Lower leg skin (tissue), 4 donors: Measurements from ENCODE around the gene IL27RA. TPM values are rescaled to one million over a fixed set of nuclear protein-coding genes. Genes with fewer than 3 reads are reported as not detected.

Experiments
- DNase-seq, 2 donors: peaks; one replicate each; pipeline ENCODE4 v3.0.0-alpha.2; 2019; ENCODE audit warnings: low spot score in 2 of 2
- H3K4me3 ChIP-seq: fragments of 200-600 bp; sonication (generic); 2 replicates; pipeline ENCODE4 v1.5.1; 2017; ENCODE audit warnings: mild to moderate bottlenecking, low read depth; ENCODE audit not compliant: poor library complexity, severe bottlenecking
- POLR2A ChIP-seq, 2 donors: fragments of 450-650 bp; IDR thresholded peaks; one replicate each; pipeline ENCODE4 v1.6.1; 2016 to 2017; ENCODE audit warnings: antibody characterized with exemption in 2 of 2, mild to moderate bottlenecking in 1 of 2, moderate library complexity in 1 of 2
- WGBS, 2 donors: methylation state at CpG; one replicate each; pipeline ENCODE4 v1.1.5; 2018; 5-methylcytosine and 5-hydroxymethylcytosine counted together
- intact Hi-C: fragments of 100-400 bp; cut with DNase I; formaldehyde crosslinking; loops from one replicate; pipeline ENCODE4 v1.15.0; 2023; ENCODE audit warnings: low total_unique reads
- total RNA-seq, 4 donors: library from RNA; depleted of rRNA; stranded (reverse); fragments of >200 nt; gene quantifications; one replicate each; pipeline ENCODE4 v1.1.0, GENCODE V29; 2016
- TF ChIP-seq, protein P1 (sequence below), 3 donors: fragments of 450-650 bp; IDR thresholded peaks; one replicate each; pipeline ENCODE4 v1.5.1; 2016; ENCODE audit warnings: antibody characterized with exemption in 3 of 3, mild to moderate bottlenecking in 3 of 3, moderate library complexity in 2 of 3

The IL27RA gene
- total RNA-seq, 4 donors from 2014 or later = 0.27 to 2.7 (median 2.0) TPM

DNA sequence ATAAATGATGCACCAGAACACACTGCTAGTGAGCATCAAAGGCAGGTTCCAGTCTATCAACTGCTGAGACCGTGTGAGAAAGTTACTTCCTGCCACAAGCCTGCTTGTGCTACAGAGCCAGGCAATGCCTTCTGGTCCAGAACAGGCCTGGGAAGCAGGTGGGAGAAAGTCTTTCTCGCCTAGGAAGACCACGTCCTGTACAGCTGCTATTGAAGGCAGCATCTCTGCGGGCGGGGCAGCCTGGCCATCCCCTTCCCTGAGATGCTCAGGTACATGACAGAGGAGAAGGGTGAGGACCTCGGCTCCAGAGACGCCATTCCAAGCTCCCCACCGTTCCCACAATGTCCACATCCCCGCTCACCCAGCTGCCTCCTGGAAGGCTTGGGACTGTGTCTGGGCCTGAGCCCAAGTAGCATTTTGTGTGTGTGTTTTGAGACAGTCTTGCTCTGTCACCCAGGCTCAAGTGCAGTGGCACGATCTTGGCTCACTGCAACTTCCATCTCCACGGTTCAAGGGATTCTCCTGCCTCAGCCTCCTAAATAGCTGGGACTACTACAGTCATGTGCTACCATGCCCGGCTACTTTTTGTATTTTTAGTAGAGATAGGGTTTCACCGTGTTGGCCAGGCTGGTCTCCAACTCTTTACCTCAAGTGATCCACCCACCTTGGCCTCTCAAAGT lies 28.9 kb upstream of the IL27RA start:
- DNase-seq = no peak
- no peak overlapping the region for H3K4me3 ChIP-seq
- WGBS, 2 donors = 51 to 60% methylated on average over 13 of the region's 13 CpGs
- no peak for TF ChIP-seq POLR2A (IDR thresholded peaks at IDR 0.05)
- TF ChIP-seq, protein P1, sequence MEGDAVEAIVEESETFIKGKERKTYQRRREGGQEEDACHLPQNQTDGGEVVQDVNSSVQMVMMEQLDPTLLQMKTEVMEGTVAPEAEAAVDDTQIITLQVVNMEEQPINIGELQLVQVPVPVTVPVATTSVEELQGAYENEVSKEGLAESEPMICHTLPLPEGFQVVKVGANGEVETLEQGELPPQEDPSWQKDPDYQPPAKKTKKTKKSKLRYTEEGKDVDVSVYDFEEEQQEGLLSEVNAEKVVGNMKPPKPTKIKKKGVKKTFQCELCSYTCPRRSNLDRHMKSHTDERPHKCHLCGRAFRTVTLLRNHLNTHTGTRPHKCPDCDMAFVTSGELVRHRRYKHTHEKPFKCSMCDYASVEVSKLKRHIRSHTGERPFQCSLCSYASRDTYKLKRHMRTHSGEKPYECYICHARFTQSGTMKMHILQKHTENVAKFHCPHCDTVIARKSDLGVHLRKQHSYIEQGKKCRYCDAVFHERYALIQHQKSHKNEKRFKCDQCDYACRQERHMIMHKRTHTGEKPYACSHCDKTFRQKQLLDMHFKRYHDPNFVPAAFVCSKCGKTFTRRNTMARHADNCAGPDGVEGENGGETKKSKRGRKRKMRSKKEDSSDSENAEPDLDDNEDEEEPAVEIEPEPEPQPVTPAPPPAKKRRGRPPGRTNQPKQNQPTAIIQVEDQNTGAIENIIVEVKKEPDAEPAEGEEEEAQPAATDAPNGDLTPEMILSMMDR (IDR thresholded peaks at IDR 0.05) = no peak
- intact Hi-C loops = no loop called here

DNA sequence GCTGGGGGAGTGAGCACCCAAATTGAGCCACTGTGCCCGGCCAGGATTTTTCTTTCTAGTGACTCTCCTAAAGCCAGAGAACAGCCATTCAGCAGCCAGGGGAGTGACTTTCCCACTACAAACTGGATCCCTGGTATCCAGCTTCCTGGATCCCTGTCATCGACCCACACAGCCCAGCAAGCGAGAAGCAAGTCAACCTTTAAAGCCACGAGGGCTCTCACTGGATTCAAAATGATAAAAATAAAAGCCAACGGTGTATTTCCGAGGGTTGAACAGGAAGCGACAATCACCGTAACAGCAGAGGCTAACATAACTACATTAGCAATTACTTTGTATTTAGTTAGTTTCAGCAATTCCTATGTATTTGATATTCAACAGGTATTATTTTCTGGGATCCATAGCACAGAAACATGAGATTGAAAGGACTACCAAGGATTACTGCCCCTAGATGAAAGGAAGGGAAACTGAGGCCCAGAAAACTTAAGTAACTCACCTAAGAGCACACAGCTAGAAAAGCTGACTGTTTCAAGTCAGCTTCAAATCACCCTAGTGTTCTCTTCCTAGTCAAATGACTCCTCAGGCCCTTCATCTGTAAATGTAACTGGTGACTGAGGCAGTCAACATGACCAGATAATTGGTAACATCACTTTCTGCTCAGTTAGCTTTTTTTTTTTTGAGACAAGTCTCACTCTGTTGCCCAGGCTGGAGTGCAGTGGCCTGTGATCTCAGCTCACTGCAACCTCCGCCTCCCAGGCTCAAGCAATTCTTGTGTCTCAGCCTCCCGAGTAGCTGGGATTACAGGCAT lies 28.1 kb upstream of the IL27RA start:
- WGBS, 2 donors = 32 to 38% methylated on average over 10 of the region's 10 CpGs
- intact Hi-C loops = no loop called here

DNA sequence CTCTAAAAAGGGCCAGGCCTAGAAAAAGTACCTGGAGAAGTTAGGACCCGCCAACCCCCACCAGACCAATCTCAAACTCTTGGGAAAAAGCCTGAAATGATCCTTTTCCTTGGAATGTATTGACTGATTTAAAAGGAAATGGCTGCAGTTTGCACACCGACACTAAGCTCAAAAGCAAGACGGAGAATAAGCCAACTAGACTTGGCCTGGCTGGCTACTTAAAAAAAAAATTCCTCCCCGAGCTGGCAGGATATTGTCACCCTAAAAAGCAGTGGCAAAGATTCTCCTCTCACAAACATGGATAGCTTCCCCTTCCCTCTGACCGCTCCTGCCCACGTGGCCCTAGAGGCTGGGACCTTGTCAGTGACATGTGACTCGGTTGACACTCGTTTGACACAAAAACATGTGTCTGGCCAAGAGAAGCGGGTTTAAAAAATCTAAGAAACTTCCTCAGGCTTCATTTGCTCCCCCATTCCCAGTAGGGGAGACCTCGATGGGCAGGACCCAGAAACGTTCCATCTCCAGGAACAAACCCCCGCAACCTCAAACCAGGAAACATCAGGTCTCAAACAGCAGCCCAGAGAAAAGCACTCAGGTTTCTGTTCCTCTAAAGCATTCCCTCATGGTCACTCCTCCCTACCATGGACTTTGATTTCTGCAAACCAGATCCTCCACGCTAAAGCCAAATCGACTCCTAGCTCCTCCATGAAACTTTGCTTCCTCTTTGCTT lies 26.8 kb upstream of the IL27RA start:
- TF ChIP-seq, protein P1 (IDR thresholded peaks at IDR 0.05) = no peak
- no peak for TF ChIP-seq POLR2A (IDR thresholded peaks at IDR 0.05)
- intact Hi-C loops = no loop called here
- 18 to 19% methylated on average over 14 of the region's 14 CpGs for WGBS, 2 donors
- H3K4me3 ChIP-seq = no peak overlapping the region
- peak; percentile 79 to 94 for DNase-seq

More for the DNA sequence above, 28.1 kb upstream of the IL27RA start:
- no peak for TF ChIP-seq POLR2A (IDR thresholded peaks at IDR 0.05)
- TF ChIP-seq, protein P1 (IDR thresholded peaks at IDR 0.05) = no peak
- no peak overlapping the region for H3K4me3 ChIP-seq
- no peak for DNase-seq

DNA sequence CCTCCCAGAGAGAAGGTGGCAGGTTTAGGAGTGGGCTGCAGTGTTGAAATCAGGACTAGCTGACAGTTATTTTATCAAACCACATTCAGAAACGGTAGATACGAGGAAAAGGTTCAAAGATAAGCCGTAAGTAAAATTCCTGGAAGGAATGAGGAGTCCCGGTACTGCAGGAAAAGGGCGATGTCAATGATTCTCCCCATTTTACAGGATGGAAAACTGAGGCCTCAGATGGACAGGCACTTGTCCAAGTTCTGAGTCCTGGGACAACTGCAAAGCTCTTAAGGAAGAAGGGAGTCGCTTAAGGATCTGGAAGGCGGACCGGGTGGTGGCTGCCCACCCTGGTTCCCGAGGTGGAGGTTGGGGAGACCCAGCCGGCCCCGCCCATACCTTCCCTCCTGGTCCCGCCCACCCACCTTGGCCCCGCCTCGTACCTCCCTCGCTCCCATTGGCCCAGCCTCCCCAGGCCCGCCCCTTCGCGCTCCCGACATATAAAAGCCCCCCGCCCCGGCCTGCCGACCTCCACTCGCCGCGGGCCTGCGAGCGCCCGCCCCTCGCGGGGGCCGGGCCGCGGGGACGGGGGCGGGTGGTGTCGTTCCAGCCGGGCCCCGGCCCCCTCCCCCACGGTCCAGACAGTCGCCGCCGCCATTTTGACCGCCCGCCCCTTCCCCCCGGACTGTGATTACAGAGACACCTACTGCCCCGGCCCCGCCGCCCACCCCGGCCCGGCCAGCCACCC lies 26.0 kb upstream of the IL27RA start:
- TF ChIP-seq, protein P1 (IDR thresholded peaks at IDR 0.05) = no peak
- TF ChIP-seq POLR2A (IDR thresholded peaks at IDR 0.05) = no peak
- WGBS, 2 donors = 5 to 6% methylated on average over 15 to 45 of the region's 50 CpGs
- intact Hi-C loops = no loop called here

DNA sequence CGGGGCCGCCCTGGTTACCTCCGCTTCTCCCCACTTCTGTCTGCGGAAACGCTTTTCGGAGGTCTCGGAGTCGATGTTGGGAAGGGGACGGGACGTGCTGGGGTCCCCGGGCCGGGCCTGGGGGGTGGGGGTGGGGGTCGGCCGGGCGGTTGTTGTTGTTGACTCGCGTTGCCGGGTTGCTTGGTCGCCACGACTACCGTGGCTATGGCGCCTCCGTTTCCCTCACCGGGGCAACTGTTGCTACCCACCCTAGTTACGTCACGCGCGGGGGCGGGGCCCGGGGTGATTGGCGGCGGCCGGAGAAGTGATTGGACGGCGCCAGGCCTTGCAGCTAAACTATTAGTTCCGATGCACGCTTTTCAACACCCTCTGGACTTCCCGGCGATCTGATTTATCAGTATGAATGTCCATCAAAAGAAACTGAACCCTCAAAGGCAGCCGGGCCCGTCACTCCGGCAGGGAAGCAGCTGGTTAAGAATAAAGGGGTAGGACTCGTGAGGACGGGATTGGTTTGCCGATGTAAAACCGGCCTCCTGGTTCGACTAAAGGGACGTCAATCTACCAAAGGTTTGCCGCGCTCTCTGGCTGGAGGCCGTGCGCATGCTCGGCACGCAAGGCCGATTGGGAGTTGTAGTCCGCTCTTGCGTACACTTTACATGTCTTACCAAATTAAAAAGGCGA lies 25.3 kb upstream of the IL27RA start, which contains the start of gene RFX1:
RFX1 (minus strand) TSS at position 236 of the 681 bp plus-strand sequence. CDS start 12,477 bp downstream, outside the sequence.
- TF ChIP-seq, protein P1 (IDR thresholded peaks at IDR 0.05) = peak in 1 of 3 donors; percentile 17
- no peak for TF ChIP-seq POLR2A (IDR thresholded peaks at IDR 0.05)
- peak within 1 kb of the TSS; percentile 77 for H3K4me3 ChIP-seq
- peak; percentile 99 to 100 for DNase-seq
- intact Hi-C loops = no loop called here
- WGBS, 2 donors = 0 to 1% methylated on average over 35 to 55 of the region's 58 CpGs

More for the DNA sequence above, 26.0 kb upstream of the IL27RA start:
- peak; percentile 85 to 98 for DNase-seq
- peak overlapping the region; percentile 77 for H3K4me3 ChIP-seq
